Breast epithelium (tissue), 3 donors: ENCODE data around the gene TREML2.

Source experiments
- CTCF ChIP-seq, 3 donors: fragments of 450-650 bp; IDR thresholded peaks; one replicate each; pipeline ENCODE4 v1.5.1; 2016 to 2017; ENCODE audit warnings: antibody characterized with exemption in 3 of 3, mild to moderate bottlenecking in 3 of 3, moderate library complexity in 3 of 3
- POLR2A ChIP-seq: fragments of 450-650 bp; IDR thresholded peaks from one replicate; pipeline ENCODE4 v1.6.1; 2016; ENCODE audit warnings: antibody characterized with exemption, mild to moderate bottlenecking, moderate library complexity
- POLR2AphosphoS5 ChIP-seq, 3 donors: sonication (generic); formaldehyde crosslinking; IDR thresholded peaks; one replicate each; pipeline ENCODE4 v1.6.1; 2017; ENCODE audit warnings: antibody characterized with exemption in 3 of 3

- no peak for TF ChIP-seq POLR2A
- TF ChIP-seq CTCF (IDR thresholded peaks at IDR 0.05), result no peak
- no peak for TF ChIP-seq POLR2AphosphoS5 (IDR thresholded peaks at IDR 0.05)
These were observed 47.1 kb upstream of the TREML2 start for GRCh38 chr6:41247882-41248705.
